HG03097 (cell line): ENCODE measurements around the gene EXOSC6.
"Not testable (repeated sequence)": the region's sequence is repeated elsewhere in the genome, so short reads cannot be mapped to it uniquely, and the experiment has no call there.

Source experiments
- ATAC-seq: cut with Tn5 transposase; IDR thresholded peaks from one replicate; pipeline ENCODE4 v1.9.1; 2021; ENCODE audit not compliant: unreplicated experiment, low FRiP score

The EXOSC6 gene

DNA sequence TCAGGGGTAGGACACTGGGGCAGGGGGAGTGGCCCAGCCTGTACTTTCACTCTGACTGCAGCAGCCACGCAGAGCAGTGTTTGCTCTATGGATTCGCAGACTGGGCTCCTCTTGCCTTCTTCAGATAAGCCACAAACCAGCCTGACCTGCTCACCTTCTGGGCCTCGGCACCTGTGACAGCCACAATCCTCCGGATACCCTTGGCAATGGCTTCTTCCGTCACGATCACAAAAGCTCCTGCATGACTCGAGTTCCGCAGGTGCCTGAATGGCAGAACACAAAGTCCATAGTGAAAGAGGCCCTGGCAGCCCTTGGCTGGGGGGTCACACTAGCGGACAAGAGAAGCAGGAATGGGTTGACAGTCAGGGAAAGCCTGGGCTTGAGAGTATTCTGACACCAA, 3.8 kb upstream of the EXOSC6 start:
- no peak for ATAC-seq

- no peak for ATAC-seq
These were observed 3.2 kb upstream of the EXOSC6 start for GRCh38 chr16:70254965-70255286.

GRCh38 chr16:70254180-70254964, 2.6 kb upstream of the EXOSC6 start:
- no peak for ATAC-seq

- ATAC-seq: no peak
These were observed 1.8 kb upstream of the EXOSC6 start for GRCh38 chr16:70253291-70254106.

DNA sequence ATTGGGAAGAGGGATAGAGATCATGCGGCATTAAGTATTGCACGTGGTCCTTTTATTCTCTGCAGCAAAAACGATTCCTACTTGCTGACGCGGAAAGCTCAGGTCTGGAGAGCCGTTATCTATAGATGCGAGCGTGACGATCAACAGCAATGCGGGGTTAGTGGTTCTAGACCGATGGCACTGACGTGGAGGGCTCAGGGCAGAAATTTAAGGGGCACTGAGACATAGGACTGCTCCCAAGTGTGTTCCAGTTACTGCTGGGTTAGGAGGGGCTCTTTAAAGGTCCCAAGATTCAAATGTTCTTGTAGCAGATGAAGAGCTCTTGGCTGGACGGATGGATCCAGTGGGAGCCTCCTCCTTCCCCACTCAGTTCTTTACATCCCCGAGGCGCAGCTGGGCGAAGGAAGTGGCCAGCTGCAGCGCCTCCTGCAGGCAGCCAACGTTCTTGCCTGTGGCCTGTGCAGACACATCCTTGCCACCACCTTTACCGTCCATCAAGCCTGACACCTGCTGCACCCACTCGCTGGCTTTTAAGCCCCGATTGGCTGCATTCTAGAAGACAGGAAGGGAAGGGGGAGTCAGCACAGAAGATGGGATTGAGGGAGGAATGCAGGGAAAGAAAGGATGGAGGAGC, 732 bp upstream of the EXOSC6 start:
- ATAC-seq: no peak

DNA sequence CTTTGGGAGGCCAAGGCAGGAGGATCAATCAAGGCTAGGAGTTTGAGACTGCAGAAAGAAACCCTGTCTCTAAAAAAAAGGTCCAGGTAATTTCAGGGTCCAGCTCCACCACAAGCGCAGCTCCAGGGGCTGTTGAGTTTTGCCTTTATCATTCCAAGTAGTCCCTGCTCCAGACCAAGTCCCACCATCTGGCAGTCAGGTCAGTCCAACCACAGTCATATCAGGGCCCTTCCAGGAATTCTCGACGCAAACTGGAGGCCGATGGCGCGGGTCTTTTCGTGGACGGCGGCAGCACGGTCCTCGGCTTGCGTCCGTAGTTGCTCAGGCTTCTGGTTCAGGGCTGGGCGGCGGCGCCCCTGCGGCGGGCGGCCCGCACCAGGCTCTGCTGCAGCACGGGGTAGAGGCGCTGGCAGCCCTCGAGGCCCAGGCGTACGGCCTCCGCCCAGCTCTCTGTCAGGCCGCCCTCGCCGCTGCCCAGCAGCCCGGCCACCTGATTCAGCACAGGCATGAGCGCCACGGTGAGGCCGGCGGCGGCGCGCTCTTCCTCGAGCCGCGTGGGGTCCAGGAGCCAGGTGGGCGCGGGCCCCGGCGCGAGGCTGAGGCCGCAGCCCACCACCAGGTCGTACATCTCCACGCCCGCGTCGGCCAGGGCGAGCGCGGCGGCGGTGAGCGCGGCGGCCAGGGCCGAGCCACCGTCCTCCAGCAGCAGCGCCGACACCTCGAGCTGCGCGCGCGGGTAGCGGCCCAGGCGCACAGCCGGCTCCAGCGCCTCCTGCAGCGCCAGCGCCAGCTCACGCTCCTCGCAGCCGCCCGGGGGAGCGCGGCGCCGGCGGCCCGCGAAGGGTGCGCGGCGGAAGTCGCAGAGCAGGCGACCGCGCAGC, 752 bp downstream of the EXOSC6 start:
- ATAC-seq: peak; percentile 27

- not testable (repeated sequence) for ATAC-seq
These were observed 2.0 kb downstream of the EXOSC6 start for GRCh38 chr16:70249697-70250096.

DNA sequence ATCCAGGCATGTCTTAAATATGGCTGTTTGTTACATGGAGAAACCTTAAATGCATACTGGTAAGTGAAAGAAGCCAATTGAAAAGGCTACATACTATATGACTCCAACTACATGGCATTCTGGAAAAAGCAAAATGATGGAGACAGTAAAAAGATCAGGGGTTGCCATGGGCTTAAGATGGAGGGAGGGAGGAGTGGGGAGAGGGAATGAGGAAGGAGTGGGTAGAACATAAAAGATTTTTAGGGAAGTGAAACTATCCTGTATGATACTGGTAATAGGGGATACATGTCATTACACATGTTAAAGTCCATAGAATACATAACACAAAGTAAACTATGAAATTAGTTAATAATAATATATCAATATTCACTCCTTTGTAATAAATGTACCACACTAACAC, 13.0 kb downstream of the EXOSC6 start:
- not testable (repeated sequence) for ATAC-seq

- ATAC-seq: not testable (repeated sequence)
These were observed 19.9 kb downstream of the EXOSC6 start for GRCh38 chr16:70231831-70232230.

DNA sequence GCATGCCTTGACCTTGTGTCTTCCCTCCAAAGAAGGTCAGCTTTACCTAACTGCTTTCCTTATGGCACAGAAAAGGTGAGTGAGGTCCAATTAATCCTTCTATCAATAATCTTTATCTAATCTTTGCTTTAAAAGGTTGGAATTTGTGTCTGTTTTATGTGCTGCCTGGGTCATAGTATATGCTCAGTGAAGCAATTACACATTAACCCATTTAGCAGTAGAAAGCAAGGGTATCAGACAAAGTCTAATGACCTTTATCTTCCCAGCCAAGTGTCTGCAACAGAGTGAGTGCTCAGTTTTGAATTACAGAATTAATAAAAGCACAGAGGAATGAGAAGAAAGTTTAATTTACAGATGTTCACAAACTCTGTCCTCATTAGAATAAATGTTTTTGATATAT, 25.7 kb downstream of the EXOSC6 start:
- not testable (repeated sequence) for ATAC-seq

- not testable (repeated sequence) for ATAC-seq
These were observed 26.3 kb downstream of the EXOSC6 start for GRCh38 chr16:70225430-70225829.

DNA sequence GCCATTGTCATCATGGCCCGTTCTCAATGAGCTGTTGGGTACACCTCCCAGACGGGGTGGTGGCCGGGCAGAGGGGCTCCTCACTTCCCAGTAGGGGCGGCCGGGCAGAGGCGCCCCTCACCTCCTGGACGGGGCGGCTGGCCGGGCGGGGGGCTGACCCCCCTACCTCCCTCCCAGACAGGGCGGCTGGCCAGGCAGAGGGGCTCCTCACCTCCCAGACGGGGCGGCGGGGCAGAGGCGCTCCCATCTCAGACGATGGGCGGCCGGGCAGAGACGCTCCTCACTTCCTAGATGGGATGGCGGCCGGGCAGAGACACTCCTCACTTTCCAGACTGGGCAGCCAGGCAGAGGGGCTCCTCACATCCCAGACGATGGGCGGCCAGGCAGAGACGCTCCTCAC, 27.1 kb downstream of the EXOSC6 start:
- ATAC-seq: not testable (repeated sequence)

DNA sequence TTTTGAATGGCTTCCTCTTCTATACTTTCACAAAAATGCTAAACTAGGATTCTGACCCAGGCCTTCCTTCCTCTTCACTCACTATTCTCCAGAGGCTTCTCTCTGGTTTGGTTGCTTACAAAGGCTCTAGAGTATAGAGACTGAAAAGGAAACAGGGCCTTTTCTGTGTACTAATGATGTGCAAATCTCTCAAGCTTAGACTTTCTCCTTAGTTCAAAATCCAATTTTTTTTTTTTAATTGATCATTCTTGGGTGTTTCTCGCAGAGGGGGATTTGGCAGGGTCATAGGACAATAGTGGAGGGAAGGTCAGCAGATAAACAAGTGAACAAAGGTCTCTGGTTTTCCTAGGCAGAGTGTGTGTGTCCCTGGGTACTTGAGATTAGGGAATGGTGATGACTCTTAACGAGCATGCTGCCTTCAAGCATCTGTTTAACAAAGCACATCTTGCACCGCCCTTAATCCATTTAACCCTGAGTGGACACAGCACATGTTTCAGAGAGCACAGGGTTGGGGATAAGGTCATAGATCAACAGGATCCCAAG, 27.7 kb downstream of the EXOSC6 start:
- ATAC-seq: not testable (repeated sequence)

DNA sequence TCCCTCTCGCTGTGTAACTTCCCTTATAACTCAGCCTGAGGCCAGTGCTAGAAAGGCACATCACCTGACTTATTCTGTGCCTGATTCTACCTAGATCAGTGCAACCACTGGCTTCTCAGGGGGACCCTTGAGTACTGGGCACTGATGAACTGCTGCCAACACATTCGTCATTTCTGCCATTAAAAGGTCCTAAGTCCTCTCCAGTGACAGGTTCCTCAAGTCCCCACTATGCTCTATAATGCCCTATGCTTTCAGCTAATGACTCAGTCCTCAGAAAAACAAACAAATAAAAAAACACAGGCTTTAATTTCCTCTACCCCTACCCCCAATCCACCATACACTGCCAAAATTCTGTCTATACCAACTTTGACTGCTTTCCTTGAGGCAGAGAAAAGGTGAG, 28.5 kb downstream of the EXOSC6 start:
- ATAC-seq: not testable (repeated sequence)

GRCh38 chr16:70222574-70222973, 29.2 kb downstream of the EXOSC6 start:
- ATAC-seq: not testable (repeated sequence)

- ATAC-seq: not testable (repeated sequence)
These were observed 33.2 kb downstream of the EXOSC6 start for GRCh38 chr16:70218586-70218985.

- ATAC-seq: not testable (repeated sequence)
These were observed 45.4 kb downstream of the EXOSC6 start for GRCh38 chr16:70206382-70206781.

GRCh38 chr16:70204668-70205405, 46.9 kb downstream of the EXOSC6 start:
- not testable (repeated sequence) for ATAC-seq

DNA sequence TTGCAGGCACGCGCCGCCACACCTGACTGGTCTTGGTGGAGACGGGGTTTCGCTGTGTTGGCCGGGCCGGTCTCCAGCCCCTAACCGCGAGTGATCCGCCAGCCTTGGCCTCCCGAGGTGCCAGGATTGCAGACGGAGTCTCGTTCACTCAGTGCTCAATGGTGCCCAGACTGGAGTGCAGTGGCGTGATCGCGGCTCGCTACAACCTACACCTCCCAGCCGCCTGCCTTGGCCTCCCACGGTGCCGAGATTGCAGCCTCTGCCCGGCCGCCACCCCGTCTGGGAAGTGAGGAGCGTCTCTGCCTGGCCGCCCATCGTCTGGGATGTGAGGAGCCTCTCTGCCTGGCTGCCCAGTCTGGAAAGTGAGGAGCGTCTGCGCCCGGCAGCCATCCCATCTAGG, 47.7 kb downstream of the EXOSC6 start:
- not testable (repeated sequence) for ATAC-seq
